Measurements from ENCODE around the gene DYNC1I1. TPM values are rescaled to one million over a fixed set of nuclear protein-coding genes. Genes with fewer than 3 reads are reported as not detected.

DYNC1I1 gene
- total RNA-seq, 6 donors from 2014 or later, result 0.46 to 3.1 (median 1.7) TPM; not detected in 1

DNA sequence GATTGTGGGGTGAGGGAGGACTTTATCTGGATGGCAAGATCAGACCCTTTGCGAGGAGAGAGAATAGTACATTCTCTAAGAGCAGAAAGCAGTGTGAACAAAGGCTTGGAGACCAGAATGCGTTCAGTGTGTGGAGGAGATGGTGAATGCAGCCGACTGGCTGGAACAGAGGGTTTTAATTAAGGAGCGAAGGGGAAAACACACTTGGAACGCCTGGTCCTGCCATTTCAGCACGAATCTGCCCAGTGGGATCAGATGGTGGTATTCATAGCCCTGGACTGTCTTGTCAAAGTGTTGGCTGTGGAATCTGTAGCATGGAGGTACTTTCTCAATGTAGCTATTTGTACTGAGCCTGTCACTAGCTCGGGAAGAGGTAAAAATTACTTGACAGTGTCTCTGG lies 288.7 kb downstream of the DYNC1I1 start:
- DNase-seq (no peak), ATAC-seq (ENCODE audit: low FRiP score in 2 of 2) (no peak)
- Histone ChIP-seq H3K27ac (no peak overlapping the region), H3K4me1 (no peaks in the 10 kb centered on the region), H3K27me3 (no peaks in the 10 kb centered on the region), H3K4me3 (no peak overlapping the region), H3K36me3 (no peaks in the 10 kb centered on the region), H3K9me3 (no peaks in the 10 kb centered on the region)
- no peak for TF ChIP-seq POLR2A (IDR thresholded peaks at IDR 0.05)
- TF ChIP-seq EP300 (IDR thresholded peaks at IDR 0.05), result no peak
- TF ChIP-seq, protein P1, sequence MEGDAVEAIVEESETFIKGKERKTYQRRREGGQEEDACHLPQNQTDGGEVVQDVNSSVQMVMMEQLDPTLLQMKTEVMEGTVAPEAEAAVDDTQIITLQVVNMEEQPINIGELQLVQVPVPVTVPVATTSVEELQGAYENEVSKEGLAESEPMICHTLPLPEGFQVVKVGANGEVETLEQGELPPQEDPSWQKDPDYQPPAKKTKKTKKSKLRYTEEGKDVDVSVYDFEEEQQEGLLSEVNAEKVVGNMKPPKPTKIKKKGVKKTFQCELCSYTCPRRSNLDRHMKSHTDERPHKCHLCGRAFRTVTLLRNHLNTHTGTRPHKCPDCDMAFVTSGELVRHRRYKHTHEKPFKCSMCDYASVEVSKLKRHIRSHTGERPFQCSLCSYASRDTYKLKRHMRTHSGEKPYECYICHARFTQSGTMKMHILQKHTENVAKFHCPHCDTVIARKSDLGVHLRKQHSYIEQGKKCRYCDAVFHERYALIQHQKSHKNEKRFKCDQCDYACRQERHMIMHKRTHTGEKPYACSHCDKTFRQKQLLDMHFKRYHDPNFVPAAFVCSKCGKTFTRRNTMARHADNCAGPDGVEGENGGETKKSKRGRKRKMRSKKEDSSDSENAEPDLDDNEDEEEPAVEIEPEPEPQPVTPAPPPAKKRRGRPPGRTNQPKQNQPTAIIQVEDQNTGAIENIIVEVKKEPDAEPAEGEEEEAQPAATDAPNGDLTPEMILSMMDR (IDR thresholded peaks at IDR 0.05), result no peak
- no peak for TF ChIP-seq POLR2AphosphoS5 (IDR thresholded peaks at IDR 0.05)
- WGBS, 2 donors, result 60 to 68% methylated on average over 7 of the region's 7 CpGs

- no peaks in the 10 kb centered on the region for H3K4me1 ChIP-seq
- H3K9me3 ChIP-seq, result no peaks in the 10 kb centered on the region
- WGBS, 2 donors, result 56 to 64% methylated on average over 4 of the region's 4 CpGs
- no peak overlapping the region for H3K4me3 ChIP-seq
- DNase-seq (no peak), ATAC-seq (ENCODE audit: low FRiP score in 2 of 2) (no peak)
- TF ChIP-seq POLR2A (IDR thresholded peaks at IDR 0.05) (no peak), EP300 (IDR thresholded peaks at IDR 0.05) (no peak), POLR2AphosphoS5 (IDR thresholded peaks at IDR 0.05) (no peak)
- TF ChIP-seq, protein P1 (IDR thresholded peaks at IDR 0.05), result no peak
- no peak overlapping the region for H3K27ac ChIP-seq
- H3K27me3 ChIP-seq, result no peaks in the 10 kb centered on the region
- no peaks in the 10 kb centered on the region for H3K36me3 ChIP-seq
These were observed 289.5 kb downstream of the DYNC1I1 start for GRCh38 chr7:96061844-96062243.

- no peaks in the 10 kb centered on the region for H3K36me3 ChIP-seq
- H3K4me1 ChIP-seq, result no peaks in the 10 kb centered on the region
- ATAC-seq (ENCODE audit: low FRiP score in 2 of 2), result no peak
- TF ChIP-seq POLR2A (IDR thresholded peaks at IDR 0.05), result no peak
- no peak for TF ChIP-seq EP300 (IDR thresholded peaks at IDR 0.05)
- TF ChIP-seq, protein P1 (IDR thresholded peaks at IDR 0.05), result no peak
- TF ChIP-seq POLR2AphosphoS5 (IDR thresholded peaks at IDR 0.05), result no peak
- H3K27ac ChIP-seq, result no peak overlapping the region
- H3K27me3 ChIP-seq, result no peaks in the 10 kb centered on the region
- 58 to 74% methylated on average over 1 of the region's 1 CpG for WGBS, 2 donors
- no peaks in the 10 kb centered on the region for H3K9me3 ChIP-seq
- no peak for DNase-seq
- no peak overlapping the region for H3K4me3 ChIP-seq
These were observed 295.0 kb downstream of the DYNC1I1 start for GRCh38 chr7:96067321-96067720.

GRCh38 chr7:96069401-96069800 lies 297.0 kb downstream of the DYNC1I1 start:
- H3K4me1 ChIP-seq, result no peaks in the 10 kb centered on the region
- no peak overlapping the region for H3K27ac ChIP-seq
- WGBS, 2 donors, result 83 to 85% methylated on average over 3 of the region's 3 CpGs
- TF ChIP-seq POLR2A (IDR thresholded peaks at IDR 0.05), result no peak
- TF ChIP-seq, protein P1 (IDR thresholded peaks at IDR 0.05), result no peak
- TF ChIP-seq EP300 (IDR thresholded peaks at IDR 0.05), result no peak
- TF ChIP-seq POLR2AphosphoS5 (IDR thresholded peaks at IDR 0.05), result no peak
- no peaks in the 10 kb centered on the region for H3K36me3 ChIP-seq
- no peak for ATAC-seq (ENCODE audit: low FRiP score in 2 of 2)
- no peak for DNase-seq
- no peaks in the 10 kb centered on the region for H3K27me3 ChIP-seq
- no peaks in the 10 kb centered on the region for H3K9me3 ChIP-seq
- H3K4me3 ChIP-seq, result no peak overlapping the region

DNA sequence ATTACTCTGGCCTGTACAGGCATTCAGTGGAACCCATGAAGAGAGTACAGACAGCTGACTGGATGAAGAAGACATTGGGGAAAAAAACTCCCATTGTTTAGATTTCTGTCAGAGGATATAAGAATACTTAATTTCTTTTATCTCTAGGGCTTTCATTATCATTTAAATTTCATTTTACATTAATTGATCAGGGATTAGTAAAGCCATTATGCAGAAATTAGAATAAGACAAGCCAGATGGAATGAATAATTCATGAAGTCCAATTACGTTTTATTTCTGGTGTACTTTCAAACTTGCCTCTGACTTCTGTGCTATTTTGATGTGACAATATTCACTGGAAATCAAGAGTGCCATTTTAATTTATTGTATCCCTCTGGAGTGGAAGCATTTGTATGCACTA lies 302.5 kb downstream of the DYNC1I1 start:
- Histone ChIP-seq H3K9me3 (no peaks in the 10 kb centered on the region), H3K27ac (no peak overlapping the region), H3K4me1 (peaks cover 7 to 13% (median 10%) of the 10 kb centered on the region in 4 donors), H3K4me3 (no peak overlapping the region), H3K27me3 (peaks cover 0 to 9% (median 0%) of the 10 kb centered on the region in 4 donors), H3K36me3 (no peaks in the 10 kb centered on the region)
- ATAC-seq (ENCODE audit: low FRiP score in 2 of 2) (no peak), DNase-seq (no peak)
- WGBS, 2 donors, result 54 to 73% methylated on average over 1 of the region's 1 CpG
- no peak for TF ChIP-seq POLR2AphosphoS5 (IDR thresholded peaks at IDR 0.05)

All from upper lobe of left lung (tissue), 6 donors.